ENCODE data around the gene NBEA.

Gene NBEA

GRCh38 chr13:35603593-35604285, 661.7 kb downstream of the NBEA start:
- Histone ChIP-seq H3K9me3 (ENCODE audit: control insufficient read depth, low read depth, low read length) (no peaks in the 10 kb centered on the region), H3K4me1 (ENCODE audit: control insufficient read depth, low read depth, low read length) (no peaks in the 10 kb centered on the region), H3K36me3 (ENCODE audit: control insufficient read depth, low read depth, low read length) (no peaks in the 10 kb centered on the region), H3K27ac (ENCODE audit: low read length) (no peak overlapping the region), H3K27me3 (ENCODE audit: control insufficient read depth, insufficient read depth, low read length) (no peaks in the 10 kb centered on the region), H3K9ac (ENCODE audit: low read length) (no peak overlapping the region), H3K4me3 (ENCODE audit: low read length) (no peak overlapping the region)

DNA sequence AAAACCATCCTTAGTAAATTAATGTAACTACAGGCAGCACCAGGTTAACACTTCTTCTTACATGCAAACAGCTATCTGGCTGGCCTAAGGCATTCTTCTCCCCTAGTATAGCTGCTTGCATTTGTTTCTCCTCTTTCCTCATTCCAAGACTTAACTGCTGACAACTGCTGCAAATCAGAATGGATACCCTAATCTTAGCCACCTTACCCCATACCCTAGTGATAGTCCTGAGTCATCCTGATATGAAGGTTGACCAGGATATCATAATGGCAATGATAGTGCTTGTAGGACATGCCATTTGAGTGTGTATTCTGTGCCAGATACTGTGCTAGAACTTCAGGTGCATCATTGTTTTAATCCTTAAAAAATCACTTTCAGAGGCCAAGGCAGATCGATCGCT, 672.6 kb downstream of the NBEA start:
- Histone ChIP-seq H3K27me3 (ENCODE audit: control insufficient read depth, insufficient read depth, low read length) (no peaks in the 10 kb centered on the region), H3K27ac (ENCODE audit: low read length) (no peak overlapping the region), H3K9me3 (ENCODE audit: control insufficient read depth, low read depth, low read length) (no peaks in the 10 kb centered on the region), H3K36me3 (ENCODE audit: control insufficient read depth, low read depth, low read length) (no peaks in the 10 kb centered on the region), H3K4me1 (ENCODE audit: control insufficient read depth, low read depth, low read length) (no peaks in the 10 kb centered on the region), H3K4me3 (ENCODE audit: low read length) (no peak overlapping the region), H3K9ac (ENCODE audit: low read length) (no peak overlapping the region)

DNA sequence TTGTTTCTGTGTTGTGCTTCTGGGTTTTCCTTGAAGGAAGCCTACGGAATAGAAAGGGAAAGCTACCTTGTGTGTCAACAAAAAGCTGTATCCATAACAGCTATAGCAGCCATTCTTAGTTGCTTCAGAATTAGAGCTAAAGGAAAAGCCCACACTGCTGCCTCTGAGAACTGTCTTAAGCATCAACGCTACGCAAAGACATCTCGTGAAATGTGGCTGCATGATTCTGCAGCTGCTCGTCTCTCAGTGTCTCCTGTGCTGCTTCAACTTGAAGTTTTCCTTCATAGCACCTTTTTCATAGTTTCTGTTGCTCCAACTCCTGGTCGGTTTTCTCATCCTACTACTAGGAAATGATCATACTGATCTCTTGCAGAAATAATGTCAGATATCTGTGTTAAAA, 675.4 kb downstream of the NBEA start:
- Histone ChIP-seq H3K9me3 (ENCODE audit: control insufficient read depth, low read depth, low read length) (no peaks in the 10 kb centered on the region), H3K9ac (ENCODE audit: low read length) (no peak overlapping the region), H3K27ac (ENCODE audit: low read length) (no peak overlapping the region), H3K36me3 (ENCODE audit: control insufficient read depth, low read depth, low read length) (no peaks in the 10 kb centered on the region), H3K4me3 (ENCODE audit: low read length) (no peak overlapping the region), H3K4me1 (ENCODE audit: control insufficient read depth, low read depth, low read length) (no peaks in the 10 kb centered on the region), H3K27me3 (ENCODE audit: control insufficient read depth, insufficient read depth, low read length) (no peaks in the 10 kb centered on the region)

DNA sequence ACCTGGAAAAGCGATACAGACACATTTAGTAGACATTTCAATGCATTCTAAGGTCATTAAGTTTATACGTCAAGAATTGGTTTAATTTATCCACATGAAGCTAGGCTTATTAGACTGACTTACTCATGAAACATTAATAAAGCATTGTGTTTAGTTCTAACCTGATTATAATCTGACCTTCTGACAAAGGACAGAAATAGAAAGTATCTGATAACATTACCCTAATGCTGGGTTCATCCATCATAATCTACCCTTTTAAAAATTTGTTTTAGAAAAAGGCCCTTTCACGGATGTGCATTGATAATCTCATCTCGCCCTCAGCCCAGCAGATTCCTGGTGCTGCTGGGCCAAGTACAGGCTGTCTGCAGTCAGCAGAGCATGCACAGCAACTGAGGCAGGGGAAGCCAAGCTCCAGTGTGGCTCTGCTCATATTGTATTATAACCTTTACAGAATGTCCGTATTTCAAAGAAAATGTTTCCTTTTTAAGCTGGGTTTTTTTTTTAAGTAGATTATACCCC, 676.6 kb downstream of the NBEA start:
- Histone ChIP-seq H3K9ac (ENCODE audit: low read length) (no peak overlapping the region), H3K27me3 (ENCODE audit: control insufficient read depth, insufficient read depth, low read length) (no peaks in the 10 kb centered on the region), H3K27ac (ENCODE audit: low read length) (no peak overlapping the region), H3K9me3 (ENCODE audit: control insufficient read depth, low read depth, low read length) (no peaks in the 10 kb centered on the region), H3K4me1 (ENCODE audit: control insufficient read depth, low read depth, low read length) (no peaks in the 10 kb centered on the region), H3K36me3 (ENCODE audit: control insufficient read depth, low read depth, low read length) (no peaks in the 10 kb centered on the region), H3K4me3 (ENCODE audit: low read length) (no peak overlapping the region)

DNA sequence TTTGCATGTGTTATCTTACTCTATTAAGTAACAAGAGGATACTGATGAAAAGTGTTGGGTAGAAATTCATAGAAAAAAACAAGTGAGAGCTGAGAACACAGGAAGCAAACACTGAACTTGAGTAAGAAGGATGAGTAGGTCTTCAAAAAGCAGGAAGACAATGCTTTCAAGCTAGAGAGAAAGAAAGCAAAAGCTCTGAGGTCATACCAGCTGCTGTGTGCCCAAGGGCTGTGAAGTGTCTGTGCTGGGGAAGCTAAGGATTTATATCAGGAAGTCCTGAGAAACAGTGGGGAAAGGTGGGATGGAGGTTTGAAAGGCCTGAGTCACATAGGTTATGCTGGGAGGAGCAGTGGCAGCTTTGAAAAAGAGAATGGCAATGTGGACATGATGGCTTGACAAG, 679.9 kb downstream of the NBEA start:
- Histone ChIP-seq H3K27ac (ENCODE audit: low read length) (no peak overlapping the region), H3K4me1 (ENCODE audit: control insufficient read depth, low read depth, low read length) (no peaks in the 10 kb centered on the region), H3K36me3 (ENCODE audit: control insufficient read depth, low read depth, low read length) (no peaks in the 10 kb centered on the region), H3K9me3 (ENCODE audit: control insufficient read depth, low read depth, low read length) (no peaks in the 10 kb centered on the region), H3K4me3 (ENCODE audit: low read length) (no peak overlapping the region), H3K27me3 (ENCODE audit: control insufficient read depth, insufficient read depth, low read length) (no peaks in the 10 kb centered on the region), H3K9ac (ENCODE audit: low read length) (no peak overlapping the region)

- H3K36me3 ChIP-seq (ENCODE audit: control insufficient read depth, low read depth, low read length) = no peaks in the 10 kb centered on the region
- H3K4me3 ChIP-seq (ENCODE audit: low read length) = no peak overlapping the region
- H3K27ac ChIP-seq (ENCODE audit: low read length) = no peak overlapping the region
- H3K4me1 ChIP-seq (ENCODE audit: control insufficient read depth, low read depth, low read length) = no peaks in the 10 kb centered on the region
- H3K9ac ChIP-seq (ENCODE audit: low read length) = no peak overlapping the region
- H3K9me3 ChIP-seq (ENCODE audit: control insufficient read depth, low read depth, low read length) = no peaks in the 10 kb centered on the region
- no peaks in the 10 kb centered on the region for H3K27me3 ChIP-seq (ENCODE audit: control insufficient read depth, insufficient read depth, low read length)
These were observed 687.0 kb downstream of the NBEA start for GRCh38 chr13:35629026-35629425.

- no peaks in the 10 kb centered on the region for H3K9me3 ChIP-seq (ENCODE audit: control insufficient read depth, low read depth, low read length)
- H3K4me3 ChIP-seq (ENCODE audit: low read length) = no peak overlapping the region
These were observed 688.6 kb downstream of the NBEA start for GRCh38 chr13:35630551-35631275.

GRCh38 chr13:35631666-35632065, 689.6 kb downstream of the NBEA start:
- Histone ChIP-seq H3K9ac (ENCODE audit: low read length) (no peak overlapping the region), H3K4me3 (ENCODE audit: low read length) (no peak overlapping the region), H3K36me3 (ENCODE audit: control insufficient read depth, low read depth, low read length) (no peaks in the 10 kb centered on the region), H3K27ac (ENCODE audit: low read length) (no peak overlapping the region), H3K9me3 (ENCODE audit: control insufficient read depth, low read depth, low read length) (no peaks in the 10 kb centered on the region), H3K27me3 (ENCODE audit: control insufficient read depth, insufficient read depth, low read length) (no peaks in the 10 kb centered on the region), H3K4me1 (ENCODE audit: control insufficient read depth, low read depth, low read length) (no peaks in the 10 kb centered on the region)

More at GRCh38 chr13:35630551-35631275, 688.6 kb downstream of the NBEA start:
- H3K27me3 ChIP-seq (ENCODE audit: control insufficient read depth, insufficient read depth, low read length) = no peaks in the 10 kb centered on the region
- H3K4me1 ChIP-seq (ENCODE audit: control insufficient read depth, low read depth, low read length) = no peaks in the 10 kb centered on the region
- no peak overlapping the region for H3K27ac ChIP-seq (ENCODE audit: low read length)
- no peaks in the 10 kb centered on the region for H3K36me3 ChIP-seq (ENCODE audit: control insufficient read depth, low read depth, low read length)
- H3K9ac ChIP-seq (ENCODE audit: low read length) = no peak overlapping the region

GRCh38 chr13:35643625-35644024, 701.6 kb downstream of the NBEA start:
- H3K4me1 ChIP-seq (ENCODE audit: control insufficient read depth, low read depth, low read length) = no peaks in the 10 kb centered on the region
- no peak overlapping the region for H3K4me3 ChIP-seq (ENCODE audit: low read length)
- no peaks in the 10 kb centered on the region for H3K27me3 ChIP-seq (ENCODE audit: control insufficient read depth, insufficient read depth, low read length)
- no peaks in the 10 kb centered on the region for H3K9me3 ChIP-seq (ENCODE audit: control insufficient read depth, low read depth, low read length)
- H3K9ac ChIP-seq (ENCODE audit: low read length) = no peak overlapping the region
- H3K27ac ChIP-seq (ENCODE audit: low read length) = no peak overlapping the region
- no peaks in the 10 kb centered on the region for H3K36me3 ChIP-seq (ENCODE audit: control insufficient read depth, low read depth, low read length)

DNA sequence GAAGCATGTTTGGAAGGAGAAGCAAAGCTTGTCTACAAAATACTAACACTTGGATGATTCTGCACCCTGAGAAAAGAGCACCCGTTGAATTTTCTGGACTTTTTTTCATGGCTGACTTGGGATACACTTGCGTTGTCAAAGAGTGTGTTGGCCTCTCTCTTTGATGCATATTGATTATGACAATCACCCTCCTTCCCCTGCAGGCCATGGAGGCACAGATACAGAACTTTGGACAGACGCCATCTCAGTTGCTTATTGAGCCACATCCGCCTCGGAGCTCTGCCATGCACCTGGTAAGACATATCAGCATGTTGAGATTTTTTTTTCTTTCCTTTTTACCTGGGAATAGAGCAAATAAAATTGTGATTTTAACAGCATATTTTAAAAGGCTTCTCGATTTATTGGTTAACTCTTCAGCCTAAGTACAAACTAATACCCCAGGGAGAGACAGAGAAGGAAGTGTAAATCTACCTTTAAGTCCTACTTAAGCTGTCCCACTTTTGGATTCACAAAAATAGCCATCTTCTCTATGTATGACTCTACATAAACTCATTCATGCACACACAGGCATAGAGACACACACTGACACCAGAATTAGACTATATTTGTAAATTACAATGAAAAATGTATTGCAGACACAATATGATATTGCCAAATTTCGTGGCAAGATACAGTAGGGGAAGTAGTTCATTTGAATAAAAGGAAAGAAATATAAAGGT, 704.1 kb downstream of the NBEA start:
- H3K9ac ChIP-seq (ENCODE audit: low read length) = no peak overlapping the region
- H3K9me3 ChIP-seq (ENCODE audit: control insufficient read depth, low read depth, low read length) = no peaks in the 10 kb centered on the region
- no peaks in the 10 kb centered on the region for H3K27me3 ChIP-seq (ENCODE audit: control insufficient read depth, insufficient read depth, low read length)
- H3K27ac ChIP-seq (ENCODE audit: low read length) = no peak overlapping the region
- no peaks in the 10 kb centered on the region for H3K36me3 ChIP-seq (ENCODE audit: control insufficient read depth, low read depth, low read length)
- H3K4me1 ChIP-seq (ENCODE audit: control insufficient read depth, low read depth, low read length) = no peaks in the 10 kb centered on the region
- H3K4me3 ChIP-seq (ENCODE audit: low read length) = no peak overlapping the region

- Histone ChIP-seq H3K4me1 (ENCODE audit: control insufficient read depth, low read depth, low read length) (no peaks in the 10 kb centered on the region), H3K27ac (ENCODE audit: low read length) (no peak overlapping the region), H3K27me3 (ENCODE audit: control insufficient read depth, insufficient read depth, low read length) (no peaks in the 10 kb centered on the region), H3K4me3 (ENCODE audit: low read length) (no peak overlapping the region), H3K36me3 (ENCODE audit: control insufficient read depth, low read depth, low read length) (no peaks in the 10 kb centered on the region), H3K9me3 (ENCODE audit: control insufficient read depth, low read depth, low read length) (no peaks in the 10 kb centered on the region), H3K9ac (ENCODE audit: low read length) (no peak overlapping the region)
These were observed 706.1 kb downstream of the NBEA start for GRCh38 chr13:35648201-35648600.

Measured in iPS-18a (cell line).